HG03354 (cell line): ENCODE data around the gene MED27.

Experiments
- ATAC-seq: cut with Tn5 transposase; IDR thresholded peaks from one replicate; pipeline ENCODE4 v1.9.1; 2021; ENCODE audit warnings: mild to moderate bottlenecking; ENCODE audit not compliant: unreplicated experiment, poor library complexity, severe bottlenecking

Gene MED27

GRCh38 chr9:132079391-132080091 is at the start of gene MED27:
Gene MED27, minus strand, starts transcription at chr9:132079867. Its CDS starts 23 bp downstream, at chr9:132079844.
- ATAC-seq = peak; percentile 89

- ATAC-seq = no peak
These were observed 48.3 kb upstream of the MED27 start for GRCh38 chr9:132127888-132128534.

GRCh38 chr9:132126680-132127236 is 47.1 kb upstream of the MED27 start:
- no peak for ATAC-seq

GRCh38 chr9:132125944-132126679 is 46.4 kb upstream of the MED27 start:
- no peak for ATAC-seq

GRCh38 chr9:132125361-132125760 is 45.7 kb upstream of the MED27 start:
- ATAC-seq = no peak

- no peak for ATAC-seq
These were observed 45.1 kb upstream of the MED27 start for GRCh38 chr9:132124800-132125199.

GRCh38 chr9:132121021-132121420 is 41.4 kb upstream of the MED27 start:
- ATAC-seq = no peak

- ATAC-seq = no peak
These were observed 38.0 kb upstream of the MED27 start for GRCh38 chr9:132117694-132118093.

GRCh38 chr9:132116583-132116982 is 36.9 kb upstream of the MED27 start:
- ATAC-seq = no peak

GRCh38 chr9:132114102-132114707 is 34.5 kb upstream of the MED27 start:
- ATAC-seq = no peak

GRCh38 chr9:132109291-132109690 is 29.6 kb upstream of the MED27 start:
- no peak for ATAC-seq

- ATAC-seq = no peak
These were observed 29.1 kb upstream of the MED27 start for GRCh38 chr9:132108728-132109127.

GRCh38 chr9:132099741-132100407 is 20.2 kb upstream of the MED27 start:
- no peak for ATAC-seq

- no peak for ATAC-seq
These were observed 19.5 kb upstream of the MED27 start for GRCh38 chr9:132099167-132099566.

GRCh38 chr9:132094314-132094791 is 14.7 kb upstream of the MED27 start:
- no peak for ATAC-seq

- ATAC-seq = no peak
These were observed 11.1 kb upstream of the MED27 start for GRCh38 chr9:132090771-132091170.

- no peak for ATAC-seq
These were observed 7.9 kb upstream of the MED27 start for GRCh38 chr9:132087438-132088030.

- no peak for ATAC-seq
These were observed 2.5 kb upstream of the MED27 start for GRCh38 chr9:132082188-132082587.

GRCh38 chr9:132078699-132079356 is 839 bp downstream of the MED27 start:
- peak; percentile 12 for ATAC-seq
